ENCODE results near the gene CDK12.
"Not testable (repeated sequence)": the region's sequence is repeated elsewhere in the genome, so short reads cannot be mapped to it uniquely, and the experiment has no call there.

The CDK12 gene

DNA sequence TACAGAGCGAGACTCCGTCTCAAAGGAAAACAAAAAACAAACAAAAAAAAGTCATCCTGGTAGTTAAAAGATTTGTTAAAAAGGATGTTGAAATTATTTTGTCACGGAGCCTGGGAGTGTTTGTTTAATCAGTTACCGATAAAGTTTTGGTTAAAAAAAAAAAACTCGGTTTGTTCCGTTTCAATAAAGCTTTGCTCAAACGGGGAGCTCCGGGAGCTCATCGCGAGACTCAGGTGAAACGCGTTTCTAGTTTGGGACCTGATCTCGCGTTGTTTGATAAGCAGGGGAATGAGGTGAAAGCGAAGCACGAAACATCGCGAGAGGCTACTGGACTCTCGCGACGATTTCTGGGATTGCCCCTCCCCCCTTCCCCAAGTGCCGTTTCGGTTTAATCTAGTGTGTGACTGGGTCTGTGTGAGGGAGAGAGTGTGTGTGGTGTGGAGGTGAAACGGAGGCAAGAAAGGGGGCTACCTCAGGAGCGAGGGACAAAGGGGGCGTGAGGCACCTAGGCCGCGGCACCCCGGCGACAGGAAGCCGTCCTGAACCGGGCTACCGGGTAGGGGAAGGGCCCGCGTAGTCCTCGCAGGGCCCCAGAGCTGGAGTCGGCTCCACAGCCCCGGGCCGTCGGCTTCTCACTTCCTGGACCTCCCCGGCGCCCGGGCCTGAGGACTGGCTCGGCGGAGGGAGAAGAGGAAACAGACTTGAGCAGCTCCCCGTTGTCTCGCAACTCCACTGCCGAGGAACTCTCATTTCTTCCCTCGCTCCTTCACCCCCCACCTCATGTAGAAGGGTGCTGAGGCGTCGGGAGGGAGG, at the start of gene CDK12:
Gene CDK12, plus strand, starts transcription at position 374 of the 813 bp plus-strand sequence. CDS start 586 bp downstream, outside the sequence.
- peak; percentile 86 to 88 for DNase-seq (ENCODE audit: low read depth in 2 of 2)

DNA sequence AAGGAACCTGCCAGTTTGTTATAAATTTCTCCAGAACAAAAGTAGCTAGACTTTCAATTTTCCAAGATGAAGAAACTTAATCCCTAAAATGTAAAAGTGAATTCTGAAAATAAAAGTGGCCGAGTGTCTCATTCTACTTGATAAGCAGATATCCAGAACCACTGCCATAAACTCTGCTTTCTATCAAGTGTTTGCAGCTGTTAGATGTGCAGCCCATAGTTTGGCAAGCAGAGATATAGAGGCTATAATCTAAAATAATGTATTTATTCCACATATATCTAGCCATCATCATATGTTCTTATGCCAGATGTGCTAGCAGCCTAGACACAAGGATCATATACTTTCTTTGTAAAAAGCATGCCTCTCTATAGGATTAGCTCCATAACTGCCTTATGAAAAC, 45.1 kb upstream of the CDK12 start:
- no peak for DNase-seq (ENCODE audit: low read depth in 2 of 2)

DNA sequence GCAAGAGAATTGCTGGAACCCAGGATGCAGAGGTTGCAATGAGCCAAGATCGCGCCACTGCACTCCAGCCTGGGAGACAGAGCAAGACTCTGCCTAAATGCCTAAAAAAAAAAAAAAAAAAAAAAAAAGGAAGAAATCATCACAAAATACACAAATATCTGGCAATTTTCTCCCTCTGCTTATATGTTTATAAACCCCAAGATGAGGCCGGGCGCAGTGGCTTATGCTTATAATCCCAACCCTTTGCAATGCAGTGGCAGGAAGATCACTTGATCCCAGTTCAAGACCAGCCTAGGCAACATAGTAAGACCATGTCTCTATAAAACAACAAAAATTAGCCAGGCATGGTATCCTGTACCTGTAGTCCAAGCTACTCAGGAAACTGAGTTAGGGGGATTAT, 31.7 kb upstream of the CDK12 start:
- DNase-seq (ENCODE audit: low read depth in 2 of 2) = no peak

DNA sequence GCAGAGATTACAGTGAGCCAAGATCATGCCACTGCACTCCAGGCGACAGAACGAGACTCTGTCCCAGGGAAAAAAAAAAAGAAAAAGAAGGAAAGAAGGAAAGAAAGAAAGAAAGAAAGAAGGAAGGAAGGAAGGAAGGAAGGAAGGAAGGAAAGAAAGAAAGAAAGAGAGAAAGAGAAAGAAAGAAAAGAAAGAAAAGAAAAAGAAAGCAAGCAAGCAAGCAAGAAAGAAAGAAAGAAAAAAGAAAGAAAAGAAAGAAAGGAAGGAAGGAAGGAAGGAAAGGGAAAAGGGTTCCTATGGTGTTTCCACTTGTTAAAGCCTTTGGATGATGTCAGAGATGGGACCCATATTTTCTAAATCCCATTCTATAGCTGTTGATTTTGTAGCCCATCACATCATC, 21.4 kb upstream of the CDK12 start:
- DNase-seq (ENCODE audit: low read depth in 2 of 2) = not testable (repeated sequence)

DNA sequence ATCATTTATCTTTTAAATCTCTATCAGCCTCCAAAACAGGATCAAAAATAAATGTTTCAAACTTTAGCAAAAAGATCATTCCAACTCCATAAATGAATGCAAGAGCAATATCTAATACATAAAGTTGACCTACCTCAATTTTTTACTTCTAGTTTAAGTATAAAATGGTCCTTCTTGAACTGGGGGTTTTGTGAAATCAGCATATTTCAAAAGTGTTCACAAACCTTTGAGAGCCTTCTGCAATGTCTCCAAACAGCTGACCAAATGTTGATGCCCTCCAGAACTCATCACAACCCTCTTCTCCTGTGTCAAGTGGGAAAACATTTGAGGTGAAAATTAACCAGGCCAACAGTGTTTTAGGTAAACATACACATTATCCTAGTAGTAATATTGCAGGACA, 18.0 kb upstream of the CDK12 start:
- no peak for DNase-seq (ENCODE audit: low read depth in 2 of 2)

DNA sequence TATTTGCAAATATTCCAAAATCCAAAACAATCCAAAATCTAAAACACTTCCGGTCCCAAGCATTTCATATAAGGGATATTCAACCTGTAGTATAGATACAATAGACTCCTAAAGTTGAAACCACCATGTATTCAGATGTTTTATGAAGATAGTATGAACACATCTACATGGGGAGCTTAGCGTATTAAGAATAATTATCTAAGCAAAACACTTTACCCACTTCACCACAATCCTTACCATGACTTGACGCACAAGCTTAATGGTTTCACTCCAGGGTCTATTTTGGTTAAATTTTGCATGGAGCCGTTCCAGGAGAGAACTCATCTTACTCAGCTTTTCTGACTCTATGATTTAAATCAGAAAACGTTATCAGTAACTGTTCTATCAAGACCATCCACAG, 13.7 kb upstream of the CDK12 start:
- DNase-seq (ENCODE audit: low read depth in 2 of 2) = no peak

DNA sequence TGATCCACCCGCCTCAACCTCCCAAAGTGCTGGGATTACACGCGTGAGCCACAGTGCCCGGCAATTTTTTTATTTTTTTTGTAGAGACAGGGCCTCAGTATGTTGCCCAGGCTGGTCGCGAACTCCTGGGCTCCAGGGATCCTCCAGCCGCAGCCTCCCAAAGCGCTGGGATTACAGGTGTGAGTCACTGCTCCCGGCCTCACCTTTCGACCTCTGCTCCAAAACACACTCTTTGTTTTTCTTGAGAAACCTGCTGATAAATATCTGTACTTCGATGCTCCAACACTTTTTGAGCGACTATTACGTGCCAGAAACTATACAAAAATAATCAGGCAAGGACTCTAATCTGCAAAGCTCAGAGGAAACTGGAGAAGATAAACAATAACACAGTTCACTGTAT, 11.2 kb upstream of the CDK12 start:
- no peak for DNase-seq (ENCODE audit: low read depth in 2 of 2)

DNA sequence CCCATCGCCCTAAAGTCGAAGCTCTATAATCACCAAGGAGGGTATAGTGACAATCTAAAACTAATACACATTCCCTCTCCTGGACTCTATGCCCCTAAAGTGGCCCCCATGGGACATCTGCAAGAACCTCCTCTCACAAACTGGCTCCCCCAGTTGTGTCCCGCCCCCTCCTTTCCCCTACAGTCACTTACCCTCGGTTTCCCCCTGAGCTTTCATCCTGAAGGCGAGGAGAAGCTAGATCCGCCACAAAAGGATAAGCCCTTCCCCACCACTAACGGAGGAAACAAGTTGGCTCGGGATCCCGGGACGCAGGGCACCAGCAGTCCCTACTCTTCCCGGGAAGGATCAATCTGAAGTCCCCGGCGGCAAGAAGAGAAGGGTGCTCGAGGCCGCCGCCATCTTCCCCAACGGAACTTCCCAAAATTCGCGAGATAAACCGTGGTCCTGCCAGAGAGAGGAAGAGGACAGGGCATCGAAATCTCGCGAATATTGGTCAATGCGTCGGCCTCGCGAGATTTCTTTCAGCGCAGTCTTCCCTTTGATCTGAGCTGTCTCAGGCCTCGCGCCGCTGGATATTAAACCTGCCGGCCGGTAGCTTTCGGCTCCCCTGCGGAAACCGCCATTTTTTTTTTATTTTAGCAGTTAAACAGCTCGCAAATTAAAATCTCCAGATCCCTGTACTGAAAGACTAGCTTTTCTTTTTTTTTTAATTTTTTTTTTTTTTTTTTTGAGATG, 10.3 kb upstream of the CDK12 start, which contains the start of gene MED1:
Gene MED1, minus strand, starts transcription at position 417 of the 735 bp plus-strand sequence. Its CDS starts 201 bp downstream, at position 216.
- DNase-seq (ENCODE audit: low read depth in 2 of 2) = peak; percentile 87 to 91

DNA sequence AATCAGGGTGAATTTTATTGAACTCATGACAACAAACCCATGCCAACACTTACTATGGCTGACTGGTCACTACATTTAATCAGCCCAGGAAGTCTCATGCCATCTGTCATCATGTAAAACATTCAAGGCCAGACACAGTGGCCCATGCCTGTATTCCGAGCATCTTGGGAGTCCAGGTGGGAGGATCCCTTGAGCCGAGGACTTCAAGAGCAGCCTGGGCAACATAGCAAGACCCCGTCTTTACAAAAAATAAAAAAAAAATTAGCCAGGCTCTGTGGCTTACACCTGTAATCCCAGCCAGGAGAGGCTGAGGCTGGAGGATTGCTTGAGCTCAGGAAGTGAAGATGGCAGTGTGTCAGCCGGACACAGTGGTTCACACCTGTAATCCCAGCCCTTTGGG, 5.4 kb upstream of the CDK12 start:
- no peak for DNase-seq (ENCODE audit: low read depth in 2 of 2)

DNA sequence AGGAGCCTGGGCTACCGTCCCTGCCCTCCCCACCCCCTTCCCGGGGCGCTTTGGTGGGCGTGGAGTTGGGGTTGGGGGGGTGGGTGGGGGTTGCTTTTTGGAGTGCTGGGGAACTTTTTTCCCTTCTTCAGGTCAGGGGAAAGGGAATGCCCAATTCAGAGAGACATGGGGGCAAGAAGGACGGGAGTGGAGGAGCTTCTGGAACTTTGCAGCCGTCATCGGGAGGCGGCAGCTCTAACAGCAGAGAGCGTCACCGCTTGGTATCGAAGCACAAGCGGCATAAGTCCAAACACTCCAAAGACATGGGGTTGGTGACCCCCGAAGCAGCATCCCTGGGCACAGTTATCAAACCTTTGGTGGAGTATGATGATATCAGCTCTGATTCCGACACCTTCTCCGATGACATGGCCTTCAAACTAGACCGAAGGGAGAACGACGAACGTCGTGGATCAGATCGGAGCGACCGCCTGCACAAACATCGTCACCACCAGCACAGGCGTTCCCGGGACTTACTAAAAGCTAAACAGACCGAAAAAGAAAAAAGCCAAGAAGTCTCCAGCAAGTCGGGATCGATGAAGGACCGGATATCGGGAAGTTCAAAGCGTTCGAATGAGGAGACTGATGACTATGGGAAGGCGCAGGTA, 762 bp downstream of the CDK12 start:
- peak in 1 of 2 donors; percentile 54 for DNase-seq (ENCODE audit: low read depth in 2 of 2)

DNA sequence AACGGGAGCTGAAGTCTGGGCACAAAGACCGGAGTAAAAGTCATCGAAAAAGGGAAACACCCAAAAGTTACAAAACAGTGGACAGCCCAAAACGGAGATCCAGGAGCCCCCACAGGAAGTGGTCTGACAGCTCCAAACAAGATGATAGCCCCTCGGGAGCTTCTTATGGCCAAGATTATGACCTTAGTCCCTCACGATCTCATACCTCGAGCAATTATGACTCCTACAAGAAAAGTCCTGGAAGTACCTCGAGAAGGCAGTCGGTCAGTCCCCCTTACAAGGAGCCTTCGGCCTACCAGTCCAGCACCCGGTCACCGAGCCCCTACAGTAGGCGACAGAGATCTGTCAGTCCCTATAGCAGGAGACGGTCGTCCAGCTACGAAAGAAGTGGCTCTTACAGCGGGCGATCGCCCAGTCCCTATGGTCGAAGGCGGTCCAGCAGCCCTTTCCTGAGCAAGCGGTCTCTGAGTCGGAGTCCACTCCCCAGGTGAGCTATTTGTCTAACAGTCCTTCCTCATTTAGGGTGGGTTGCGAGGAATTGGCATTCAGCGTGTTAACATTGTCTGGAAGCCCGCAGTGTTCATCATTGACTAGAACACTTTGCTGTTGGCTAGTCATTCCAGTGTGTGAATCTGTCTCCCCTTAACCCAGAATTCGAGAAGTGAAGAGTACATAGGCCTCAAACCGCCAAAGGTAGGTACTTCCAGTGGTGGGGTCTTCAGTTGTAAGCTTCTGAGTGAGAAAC, 1.5 kb downstream of the CDK12 start:
- no peak for DNase-seq (ENCODE audit: low read depth in 2 of 2)

DNA sequence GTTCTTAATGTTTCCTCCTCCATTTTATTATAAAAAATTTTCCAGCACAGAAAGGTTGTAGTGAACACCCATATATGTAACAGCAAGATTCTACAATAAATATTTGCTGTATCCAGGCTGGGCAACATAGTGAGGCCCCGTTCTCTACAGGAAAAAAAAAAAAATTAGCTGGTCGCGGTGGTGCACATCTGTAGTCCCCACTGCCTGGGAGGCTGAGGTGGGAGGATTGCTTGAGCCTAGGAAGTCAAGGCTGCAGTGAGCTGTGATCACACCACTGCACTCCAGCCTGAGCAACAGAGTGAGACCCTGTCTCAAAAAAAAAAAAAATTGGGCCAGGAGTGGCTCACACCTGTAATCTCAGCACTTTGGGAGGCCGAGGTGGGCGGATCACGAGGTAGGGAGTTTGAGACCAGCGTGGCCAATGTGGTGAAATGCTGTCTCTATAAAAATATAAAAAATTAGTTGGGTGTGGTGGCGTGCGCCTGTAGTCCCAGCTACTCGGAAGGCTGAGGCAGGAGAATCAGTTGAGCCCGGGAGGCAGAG, 3.4 kb downstream of the CDK12 start:
- not testable (repeated sequence) for DNase-seq (ENCODE audit: low read depth in 2 of 2)

DNA sequence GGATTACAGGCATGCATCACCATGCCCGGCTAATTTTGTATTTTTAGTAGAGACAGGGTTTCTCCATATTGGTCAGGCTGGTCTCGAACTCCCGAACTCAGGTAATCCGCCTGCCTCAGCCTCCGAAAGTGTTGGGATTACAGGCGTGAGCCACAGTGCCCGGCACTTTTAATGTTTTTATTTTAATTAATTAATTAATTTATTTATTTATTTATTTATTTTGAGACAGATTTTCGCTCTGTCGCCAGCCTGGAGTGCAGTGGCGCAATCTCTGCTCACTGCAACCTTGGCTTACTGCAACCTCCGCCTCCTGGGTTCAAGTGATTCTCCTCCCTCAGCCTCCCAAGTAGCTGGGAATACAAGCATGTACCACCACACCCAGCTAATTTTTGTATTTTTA, 7.3 kb downstream of the CDK12 start:
- not testable (repeated sequence) for DNase-seq (ENCODE audit: low read depth in 2 of 2)

DNA sequence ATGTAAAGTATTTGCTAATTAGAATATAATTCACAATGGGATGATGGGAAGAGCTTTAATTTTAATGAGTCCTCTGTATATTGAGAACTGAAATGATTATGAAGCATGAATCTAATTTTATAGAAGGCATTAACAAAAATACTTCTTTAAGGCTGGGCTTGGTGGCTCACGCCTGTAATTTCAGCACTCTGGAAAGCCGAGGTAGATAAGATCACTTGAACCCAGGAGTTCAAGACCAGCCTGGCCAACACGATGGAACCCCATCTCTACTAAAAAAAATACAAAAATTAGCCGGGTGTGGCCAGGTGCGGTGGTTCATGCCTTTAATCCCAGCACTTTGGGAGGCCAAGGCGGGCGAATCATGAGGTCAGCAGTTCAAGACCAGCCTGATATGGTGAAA, 12.0 kb downstream of the CDK12 start:
- no peak for DNase-seq (ENCODE audit: low read depth in 2 of 2)

DNA sequence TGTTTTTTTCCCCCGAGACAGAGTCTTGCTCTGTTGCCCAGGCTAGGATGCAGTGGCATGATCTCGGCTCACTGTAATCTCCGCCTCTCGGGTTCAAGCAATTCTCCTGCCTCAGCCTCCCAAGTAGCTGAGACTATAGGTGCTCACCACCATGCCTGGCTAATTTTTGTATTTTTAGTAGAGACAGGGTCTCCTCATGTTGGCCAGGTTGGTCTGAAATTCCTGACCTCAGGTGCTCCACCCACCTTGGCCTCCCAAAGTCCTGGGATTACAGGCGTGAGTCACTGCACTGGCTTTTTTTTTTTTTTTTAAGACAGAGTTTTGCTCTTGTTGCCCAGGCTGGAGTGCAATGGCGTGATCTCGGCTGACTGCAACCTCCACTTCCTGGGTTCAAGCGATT, 18.3 kb downstream of the CDK12 start:
- DNase-seq (ENCODE audit: low read depth in 2 of 2) = not testable (repeated sequence)

DNA sequence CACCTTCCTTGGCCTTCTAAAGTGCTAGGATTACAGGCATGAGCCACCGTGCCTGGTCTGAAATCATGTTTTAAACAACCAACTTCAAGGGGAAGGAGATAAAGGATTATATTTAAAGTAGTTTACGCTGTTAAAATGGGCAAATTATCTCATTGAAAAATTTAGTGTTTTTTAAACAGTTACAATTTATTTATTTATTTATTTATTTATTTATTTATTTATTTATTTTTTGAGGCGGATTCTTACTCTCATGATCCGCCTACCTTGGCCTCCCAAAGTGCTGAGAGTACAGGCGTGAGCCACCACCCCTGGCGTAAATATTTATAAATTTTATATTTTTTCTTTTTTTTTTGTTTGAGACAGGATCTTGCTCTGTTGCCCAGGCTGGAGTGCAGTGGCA, 22.2 kb downstream of the CDK12 start:
- no peak for DNase-seq (ENCODE audit: low read depth in 2 of 2)

DNA sequence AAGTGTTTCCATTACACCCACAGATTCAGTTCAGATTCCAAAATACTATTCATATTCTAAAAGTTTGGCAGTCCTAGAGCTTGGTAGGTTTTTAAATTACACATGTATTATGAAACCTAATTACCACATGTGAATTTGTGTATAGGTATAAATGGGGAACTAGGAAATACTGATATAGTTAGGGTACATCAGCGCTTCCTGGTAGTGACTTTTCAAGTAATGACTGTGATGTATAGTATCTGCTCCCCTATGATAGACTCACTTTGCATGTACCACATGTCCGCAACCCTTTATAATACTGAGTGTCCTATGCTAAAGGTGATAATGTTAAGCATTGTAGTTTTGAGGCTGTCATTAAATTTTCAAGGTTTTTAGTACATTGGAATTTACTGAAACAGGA, 22.9 kb downstream of the CDK12 start:
- no peak for DNase-seq (ENCODE audit: low read depth in 2 of 2)

DNA sequence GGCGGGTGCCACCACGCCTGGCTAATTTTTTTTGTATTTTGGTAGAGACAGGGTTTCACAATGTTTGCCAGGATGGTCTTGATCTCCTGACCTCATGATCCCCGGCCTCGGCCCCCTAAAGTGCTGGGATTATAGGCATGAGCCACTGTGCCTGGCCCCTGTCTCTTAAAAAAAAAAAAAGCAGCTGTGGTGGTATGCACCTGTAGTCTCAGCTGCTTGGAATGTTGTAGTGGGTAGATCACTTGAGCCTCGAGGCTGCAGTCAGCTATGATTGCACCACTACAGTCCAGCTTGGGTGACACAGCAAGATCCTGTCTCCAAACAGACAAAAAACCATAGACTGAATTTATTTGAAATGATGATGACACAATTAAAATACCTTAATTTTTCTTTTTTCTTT, 24.3 kb downstream of the CDK12 start:
- DNase-seq (ENCODE audit: low read depth in 2 of 2) = no peak

DNA sequence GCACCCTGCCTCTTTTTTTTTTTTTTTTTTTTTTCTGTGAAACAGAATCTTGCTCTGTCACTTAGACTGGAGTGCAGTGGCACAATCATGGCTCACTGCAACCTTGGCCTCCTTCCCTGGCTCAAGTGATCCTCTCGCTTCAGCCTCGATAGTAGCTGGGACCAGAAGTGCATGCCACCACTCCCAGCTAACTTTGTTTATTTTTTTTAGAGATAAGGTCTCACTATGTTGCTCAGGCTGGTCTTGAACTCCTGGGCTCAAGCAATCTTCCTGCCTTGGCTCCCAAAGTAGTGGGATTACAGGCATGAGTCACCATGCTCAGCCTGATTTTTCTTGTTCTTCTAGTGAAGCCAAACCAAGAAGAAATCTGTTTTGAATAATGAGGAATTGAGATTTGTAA, 25.0 kb downstream of the CDK12 start:
- DNase-seq (ENCODE audit: low read depth in 2 of 2) = no peak

DNA sequence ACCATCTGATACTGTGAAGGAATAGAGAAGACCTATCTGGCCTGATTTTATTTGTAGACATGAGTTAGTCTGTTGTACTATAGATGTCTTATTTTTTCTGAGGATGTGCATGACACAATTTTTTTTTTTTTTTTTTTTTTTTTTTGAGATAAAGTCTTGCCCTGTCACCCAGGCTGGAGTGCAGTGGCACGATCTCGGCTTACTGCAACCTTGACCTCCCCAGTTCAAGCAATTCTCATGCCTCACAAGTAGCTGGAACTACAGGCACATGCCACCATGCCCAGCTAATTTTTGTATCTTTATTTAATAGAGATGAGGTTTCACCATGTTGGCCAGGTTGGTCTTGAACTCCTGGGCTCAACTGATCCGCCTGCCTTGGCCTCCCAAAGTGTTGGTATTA, 26.2 kb downstream of the CDK12 start:
- DNase-seq (ENCODE audit: low read depth in 2 of 2) = not testable (repeated sequence)

DNA sequence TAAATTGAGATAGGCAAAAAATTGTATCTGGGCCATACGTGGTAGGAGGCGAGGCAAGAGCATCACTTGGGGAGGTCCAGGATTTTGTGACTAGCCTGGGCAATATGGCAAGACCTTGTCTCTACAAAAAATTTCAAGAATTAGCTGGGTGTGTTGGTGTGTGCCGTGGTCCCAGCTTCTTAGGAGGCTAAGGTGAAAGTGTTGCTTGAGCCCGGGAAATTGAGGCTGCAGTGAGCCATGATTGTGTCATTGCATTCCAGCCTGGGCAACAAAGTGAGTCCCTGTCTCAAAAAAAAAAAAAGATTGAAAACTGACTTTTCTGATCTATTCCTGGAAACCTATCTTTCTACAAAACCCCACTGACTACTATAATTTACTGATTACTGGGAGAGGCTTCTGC, 26.7 kb downstream of the CDK12 start:
- DNase-seq (ENCODE audit: low read depth in 2 of 2) = no peak

DNA sequence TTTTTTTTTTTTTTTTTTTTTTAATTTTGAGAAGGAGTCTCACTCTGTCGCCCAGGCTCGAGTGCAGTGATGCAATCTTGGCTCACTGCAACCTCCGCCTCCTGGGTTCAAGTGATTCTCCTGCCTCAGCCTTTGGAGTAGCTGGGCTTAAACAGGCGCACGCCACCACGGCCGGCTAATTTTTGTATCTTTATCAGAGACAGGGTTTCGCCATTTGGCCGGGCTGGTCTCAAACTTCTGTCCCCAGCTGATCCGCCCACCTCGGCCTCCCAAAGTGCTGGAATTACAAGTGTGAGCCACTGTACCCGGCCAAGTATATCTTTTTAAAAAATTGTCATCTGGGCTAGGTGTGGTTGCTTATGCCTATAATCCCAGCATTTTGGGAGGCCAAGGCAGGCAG, 35.6 kb downstream of the CDK12 start:
- DNase-seq (ENCODE audit: low read depth in 2 of 2) = not testable (repeated sequence)
